H9 (cell line): ENCODE results near the gene MYMK. TPM values are rescaled to one million over a fixed set of nuclear protein-coding genes. Genes with fewer than 3 reads are reported as not detected.

Experiments
- DNase-seq: peaks from one replicate; pipeline ENCODE4 v3.0.0-alpha.2; 2017
- H2AFZ ChIP-seq: one replicate; pipeline ENCODE4 v1.6.1; 2013; ENCODE audit warnings: mild to moderate bottlenecking, low read length, control low read depth, moderate library complexity
- H2AK5ac ChIP-seq: 2 replicates; pipeline ENCODE4 v1.6.1; 2013; ENCODE audit warnings: low read length, control low read depth, mixed read lengths; ENCODE audit not compliant: insufficient read length
- H2BK120ac ChIP-seq: one replicate; pipeline ENCODE4 v1.6.1; 2013; ENCODE audit warnings: low read depth, mild to moderate bottlenecking, low read length, control low read depth, inconsistent platforms; ENCODE audit not compliant: poor library complexity, severe bottlenecking
- H2BK12ac ChIP-seq: 2 replicates; pipeline ENCODE4 v1.6.1; 2013; ENCODE audit warnings: low read length, control low read depth, mixed read lengths, low read depth; ENCODE audit not compliant: insufficient read length
- H2BK15ac ChIP-seq: 2 replicates; pipeline ENCODE4 v1.6.1; 2013; ENCODE audit warnings: low read depth, low read length, control low read depth
- H2BK20ac ChIP-seq: one replicate; pipeline ENCODE4 v1.6.1; 2013; ENCODE audit warnings: low read depth, mild to moderate bottlenecking, low read length, control low read depth, inconsistent platforms; ENCODE audit not compliant: poor library complexity, severe bottlenecking
- H2BK5ac ChIP-seq: 2 replicates; pipeline ENCODE4 v1.6.1; 2013; ENCODE audit warnings: low read length, control low read depth, mixed read lengths; ENCODE audit not compliant: insufficient read length
- H3K14ac ChIP-seq: 2 replicates; pipeline ENCODE4 v1.6.1; 2013; ENCODE audit warnings: low read length, control low read depth; ENCODE audit not compliant: insufficient read depth
- H3K18ac ChIP-seq: 2 replicates; pipeline ENCODE4 v1.6.1; 2013; ENCODE audit warnings: low read depth, mild to moderate bottlenecking, mixed read lengths, low read length, control low read depth; ENCODE audit not compliant: insufficient read length
- H3K23ac ChIP-seq: 2 replicates; pipeline ENCODE4 v1.6.1; 2013; ENCODE audit warnings: low read length, control low read depth, mixed read lengths, low read depth; ENCODE audit not compliant: insufficient read length
- H3K23me2 ChIP-seq: 2 replicates; pipeline ENCODE4 v1.6.1; 2013; ENCODE audit warnings: low read depth, mild to moderate bottlenecking, mixed read lengths, low read length, control low read depth; ENCODE audit not compliant: insufficient read length, poor library complexity, severe bottlenecking
- H3K27ac ChIP-seq: 2 replicates; pipeline ENCODE4 v1.5.1; 2013; ENCODE audit warnings: low read length, control low read depth, mixed read lengths, low read depth; ENCODE audit not compliant: insufficient read length
- H3K27me3 ChIP-seq: 2 replicates; pipeline ENCODE4 v1.6.1; 2013; ENCODE audit warnings: low read length, control low read depth, inconsistent platforms; ENCODE audit not compliant: insufficient read depth
- H3K4ac ChIP-seq: 2 replicates; pipeline ENCODE4 v1.6.1; 2013; ENCODE audit warnings: low read depth, mild to moderate bottlenecking, control low read depth, inconsistent platforms, low read length, moderate library complexity
- H3K4me1 ChIP-seq: 2 replicates; pipeline ENCODE4 v1.6.1; 2013; ENCODE audit warnings: low read length, control low read depth, inconsistent platforms; ENCODE audit not compliant: insufficient read depth
- H3K4me2 ChIP-seq: 2 replicates; pipeline ENCODE4 v1.6.1; 2013; ENCODE audit warnings: low read length, control low read depth, mixed read lengths; ENCODE audit not compliant: insufficient read length, insufficient read depth
- H3K56ac ChIP-seq: 2 replicates; pipeline ENCODE4 v1.6.1; 2013; ENCODE audit warnings: low read depth, mild to moderate bottlenecking, mixed read lengths, low read length, control low read depth; ENCODE audit not compliant: insufficient read length
- H3K79me1 ChIP-seq: 2 replicates; pipeline ENCODE4 v1.6.1; 2013; ENCODE audit warnings: low read depth, mild to moderate bottlenecking, moderate library complexity, low read length, control low read depth, inconsistent platforms; ENCODE audit not compliant: insufficient read depth, poor library complexity, severe bottlenecking
- H3K79me2 ChIP-seq: 2 replicates; pipeline ENCODE4 v1.6.1; 2013; ENCODE audit warnings: low read length, control low read depth, inconsistent platforms; ENCODE audit not compliant: insufficient read depth
- H3K9ac ChIP-seq: 2 replicates; pipeline ENCODE4 v1.6.1; 2013; ENCODE audit warnings: low read length, control low read depth, mixed read lengths; ENCODE audit not compliant: insufficient read length; ENCODE audit errors: extremely low read depth
- H3K9me3 ChIP-seq: one replicate; pipeline ENCODE4 v1.6.1; 2013; ENCODE audit warnings: low read depth, low read length, inconsistent platforms; ENCODE audit not compliant: control insufficient read depth
- H3T11ph ChIP-seq: one replicate; pipeline ENCODE4 v1.6.1; 2013; ENCODE audit warnings: mild to moderate bottlenecking, low read length, control low read depth, inconsistent platforms
- H4K20me1 ChIP-seq: one replicate; pipeline ENCODE4 v1.6.1; 2013; ENCODE audit not compliant: control insufficient read depth, insufficient read length, insufficient read depth
- H4K5ac ChIP-seq: 2 replicates; pipeline ENCODE4 v1.6.1; 2013; ENCODE audit warnings: low read depth, mild to moderate bottlenecking, mixed read lengths, low read length, control low read depth; ENCODE audit not compliant: insufficient read length
- H4K8ac ChIP-seq: replicated peaks from 2 replicates; pipeline ENCODE4 v1.6.1; 2013; ENCODE audit warnings: low read length, control low read depth, mixed read lengths, low read depth; ENCODE audit not compliant: insufficient read length
- H4K91ac ChIP-seq: 2 replicates; pipeline ENCODE4 v1.6.1; 2013; ENCODE audit warnings: low read depth, mild to moderate bottlenecking, moderate library complexity, mixed read lengths, low read length, control low read depth; ENCODE audit not compliant: insufficient read length
- H3K27ac Mint-ChIP-seq, 3 experiments: 2 replicates in 2 of 3; 3 replicates in 1 of 3; pipeline ENCODE4 v1.8.0; 2020 to 2021; ENCODE audit warnings: mixed read lengths in 3 of 3, mild to moderate bottlenecking in 1 of 3, moderate library complexity in 1 of 3
- H3K27me3 Mint-ChIP-seq: 2 replicates; pipeline ENCODE4 v1.8.0; 2021; ENCODE audit warnings: low read depth, mild to moderate bottlenecking, moderate library complexity, mixed read lengths
- H3K36me3 Mint-ChIP-seq, 3 experiments: 2 replicates in 2 of 3; 3 replicates in 1 of 3; pipeline ENCODE4 v1.8.0; 2020 to 2021; ENCODE audit warnings: low read depth in 3 of 3, mixed read lengths in 3 of 3; ENCODE audit not compliant: insufficient read depth in 1 of 3
- H3K4me1 Mint-ChIP-seq, 2 experiments: 2 replicates each; pipeline ENCODE4 v1.8.0; 2020; ENCODE audit warnings: mixed read lengths in 2 of 2
- H3K4me3 Mint-ChIP-seq, 2 experiments: 2 replicates in 1 of 2; 3 replicates in 1 of 2; pipeline ENCODE4 v1.8.0; 2020 to 2021; ENCODE audit warnings: mild to moderate bottlenecking in 2 of 2, mixed read lengths in 2 of 2, moderate library complexity in 1 of 2
- H3K9me3 Mint-ChIP-seq, 2 experiments: 2 replicates in 1 of 2; 3 replicates in 1 of 2; pipeline ENCODE4 v1.8.0; 2020; ENCODE audit warnings: mild to moderate bottlenecking in 2 of 2, mixed read lengths in 2 of 2, moderate library complexity in 1 of 2
- CTCF ChIP-seq: fragments of 200-600 bp; sonication (generic); conservative IDR thresholded peaks from 3 replicates; pipeline ENCODE4 v1.8.0; 2021; ENCODE audit warnings: antibody characterized with exemption, mild to moderate bottlenecking
- WGBS: extraction: QIAGEN DNeasy Blood & Tissue Kit; methylation state at CpG from one replicate; pipeline ENCODE4 v1.1.7; 2013; ENCODE audit warnings: missing lambda C conversion rate, low lambda C conversion rate, mixed read lengths; ENCODE audit not compliant: insufficient read length; ENCODE audit errors: extremely low coverage; 5-methylcytosine and 5-hydroxymethylcytosine counted together
- total RNA-seq: library from RNA; stranded (reverse); gene quantifications from 2 replicates; pipeline ENCODE4 v1.2.1, GENCODE V29; 2021

MYMK gene
- total RNA-seq, 1 experiment from 2014 or later: not detected

- Histone ChIP-seq H3K4me2 (no peak overlapping the region), H2BK120ac (no peak overlapping the region), H2AK5ac (no peak overlapping the region), H3K23me2 (no peaks in the 10 kb centered on the region), H2BK5ac (no peak overlapping the region), H3T11ph (no peak overlapping the region), H4K20me1 (no peaks in the 10 kb centered on the region), H3K23ac (no peak overlapping the region), H4K8ac (no peak overlapping the region), H2AFZ (no peak overlapping the region), H3K14ac (peak overlapping the region; percentile 58), H3K9me3 (no peaks in the 10 kb centered on the region), H3K4me1 (peaks cover 4% of the 10 kb centered on the region; the same call in 1 of the 2 replicates), H2BK15ac (no peak overlapping the region), H3K27me3 (no peaks in the 10 kb centered on the region; the same call in 1 of the 2 replicates), H3K79me1 (no peaks in the 10 kb centered on the region), H3K79me2 (no peaks in the 10 kb centered on the region), H2BK12ac (no peak overlapping the region), H3K4ac (no peak overlapping the region), H3K18ac (no peak overlapping the region), H3K56ac (no peak overlapping the region), H4K5ac (no peak overlapping the region), H4K91ac (no peak overlapping the region), H2BK20ac (no peak overlapping the region), H3K27ac (no peak overlapping the region), H3K9ac (no peak overlapping the region)
- Mint-ChIP-seq H3K27me3 (peaks cover 24% of the 10 kb centered on the region), H3K27ac (no peak overlapping the region), H3K4me1 (peaks cover 32 to 54% of the 10 kb centered on the region in 2 experiments), H3K4me3 (no peak overlapping the region), H3K9me3 (no peaks in the 10 kb centered on the region), H3K36me3 (no peaks in the 10 kb centered on the region; a peak in 1 of 7 replicates)
- no CpG with 5 or more reads among the region's 11 CpGs for WGBS
- DNase-seq: no peak
- TF ChIP-seq CTCF: no peak
Observed at GRCh38 chr9:133528876-133529241, 4.1 kb upstream of the MYMK start.
